NK-92 (cell line): ENCODE data around the gene TMEM41A.

ENCODE experiments used
- DNase-seq: peaks from one replicate; lab custom pipeline; 2025; ENCODE audit not compliant: unreplicated experiment; lab: John Stamatoyannopoulos, UW

TMEM41A gene

DNA sequence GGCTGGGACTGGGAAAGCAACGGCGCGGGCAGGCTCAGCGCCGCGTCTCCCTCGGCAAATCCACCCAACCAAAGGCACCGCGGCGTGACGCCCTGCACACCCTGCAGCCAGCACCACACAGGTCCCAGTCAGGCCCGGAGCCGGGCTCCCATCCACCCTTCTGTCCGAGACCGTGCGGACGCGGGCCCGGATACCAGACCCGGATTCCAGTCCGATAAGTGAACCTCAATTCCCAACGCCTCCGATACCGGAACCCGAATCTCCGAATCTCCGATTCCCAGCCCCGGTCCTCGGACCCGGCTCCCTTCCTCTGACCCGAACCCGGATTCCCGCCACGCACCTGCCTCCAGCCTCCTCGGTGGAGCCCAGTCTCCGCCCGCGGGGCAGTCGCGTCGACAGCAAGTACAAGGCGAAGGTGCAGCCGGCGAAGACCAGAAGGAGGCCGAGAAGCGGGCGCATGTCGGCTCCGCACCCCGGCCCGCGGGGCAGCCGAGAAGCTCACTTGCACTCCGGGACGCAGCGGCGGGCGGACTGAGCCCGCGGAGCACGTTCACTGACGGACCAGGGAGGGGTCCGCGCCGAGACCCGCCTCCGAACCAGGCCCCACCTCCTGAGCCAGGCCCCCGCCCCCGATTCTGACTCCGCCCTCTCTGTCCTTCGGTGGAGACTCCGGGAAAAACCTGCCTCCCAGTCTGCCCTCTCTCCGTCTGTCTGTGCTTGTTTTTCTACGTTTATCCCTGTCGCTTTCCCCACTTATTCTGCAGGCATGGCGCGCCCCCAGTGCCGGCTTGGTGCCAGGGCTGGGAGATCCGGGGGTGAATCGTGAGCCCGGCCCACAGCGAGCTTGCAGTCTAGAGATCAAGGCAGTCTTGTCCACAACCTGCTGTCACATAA is at the start of gene TMEM41A:
Gene TMEM41A, minus strand, starts transcription at position 533 of the 894 bp plus-strand sequence. Its CDS starts 74 bp downstream, at position 459.
- DNase-seq, result no peak

DNA sequence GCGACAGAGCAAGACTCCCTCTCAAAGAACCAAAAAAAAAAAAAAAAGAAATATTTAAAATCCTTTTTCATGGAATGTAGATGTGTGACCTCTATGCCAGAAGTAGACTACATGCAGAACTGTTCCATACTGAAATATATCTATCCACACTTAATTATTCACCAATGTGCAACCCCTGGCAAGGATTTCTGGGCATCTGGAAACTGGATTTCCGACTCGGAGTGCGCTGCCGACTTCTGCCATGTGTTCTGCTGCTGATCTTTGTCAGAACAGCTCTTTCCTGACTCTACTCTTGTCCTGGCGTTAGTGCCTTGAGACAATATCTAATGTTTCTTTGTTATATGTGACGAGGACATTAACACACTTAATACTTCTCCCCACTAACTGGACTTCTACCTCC is 41.9 kb upstream of the TMEM41A start:
- no peak for DNase-seq

DNA sequence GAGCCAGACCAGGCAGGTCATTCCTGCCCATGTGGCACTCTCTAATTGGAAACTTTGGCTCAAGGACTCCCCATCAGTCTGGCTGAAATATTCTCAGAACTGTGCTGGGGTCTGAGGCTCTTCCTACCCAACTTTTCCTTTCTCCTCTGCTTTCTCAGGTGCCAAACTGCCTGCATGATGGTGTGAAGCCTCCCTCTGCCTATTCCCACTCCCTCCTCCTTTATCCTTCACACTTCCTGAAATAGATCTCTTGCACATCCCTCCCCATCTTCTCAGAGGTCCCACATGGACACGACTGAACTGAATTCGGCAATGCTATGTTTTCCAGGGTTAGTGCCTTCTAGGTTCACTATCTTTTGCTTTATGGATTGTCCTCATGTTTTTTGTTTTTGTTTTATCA is 41.1 kb upstream of the TMEM41A start:
- no peak for DNase-seq

DNA sequence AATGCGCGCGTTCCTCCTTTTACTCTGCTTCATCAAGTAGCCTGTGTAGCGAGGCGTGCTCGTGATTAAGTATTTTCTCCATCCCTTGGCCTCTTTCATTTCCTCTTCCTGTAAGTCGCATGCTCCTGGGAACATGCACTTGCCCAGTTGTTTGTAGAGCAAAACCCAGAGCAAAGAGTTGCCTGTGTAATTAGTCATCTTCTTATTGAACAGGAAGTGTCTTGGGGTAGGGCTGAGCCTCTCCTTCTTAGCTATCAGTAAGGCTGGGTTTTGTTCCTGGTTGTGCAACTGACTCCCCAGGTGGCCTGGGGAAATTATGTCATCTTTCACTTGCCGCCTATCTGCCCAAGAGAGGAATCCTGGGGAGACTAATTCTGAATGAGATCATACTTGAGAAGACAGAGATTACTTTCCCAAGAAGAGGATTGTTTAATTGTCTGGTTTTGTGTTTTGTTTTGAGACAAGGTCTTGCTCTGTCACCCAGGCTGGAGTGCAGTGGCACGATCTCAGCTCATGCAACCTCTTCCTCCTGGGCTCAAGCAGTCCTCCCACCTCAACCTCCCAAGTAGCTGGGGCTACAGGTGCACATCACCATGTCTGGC is 38.6 kb upstream of the TMEM41A start:
- DNase-seq, result no peak

DNA sequence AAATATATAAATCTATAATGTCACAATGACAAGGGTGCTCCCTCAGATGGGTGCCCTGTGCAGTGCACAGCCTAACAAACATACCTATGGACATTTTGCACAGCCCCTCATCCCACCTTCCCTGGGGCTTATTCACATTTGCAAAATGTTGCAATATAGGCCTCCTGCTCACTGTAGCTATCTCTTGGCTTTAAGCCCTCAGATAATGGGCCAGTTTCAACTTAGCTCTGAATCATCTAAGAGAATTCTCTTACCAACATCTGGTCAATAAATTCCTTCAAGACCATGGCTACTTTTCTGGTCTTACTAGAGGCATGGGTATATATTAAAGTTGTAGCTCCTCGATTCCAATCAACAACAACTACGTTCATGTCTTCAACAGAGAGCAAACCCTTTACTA is 35.7 kb upstream of the TMEM41A start:
- no peak for DNase-seq

DNA sequence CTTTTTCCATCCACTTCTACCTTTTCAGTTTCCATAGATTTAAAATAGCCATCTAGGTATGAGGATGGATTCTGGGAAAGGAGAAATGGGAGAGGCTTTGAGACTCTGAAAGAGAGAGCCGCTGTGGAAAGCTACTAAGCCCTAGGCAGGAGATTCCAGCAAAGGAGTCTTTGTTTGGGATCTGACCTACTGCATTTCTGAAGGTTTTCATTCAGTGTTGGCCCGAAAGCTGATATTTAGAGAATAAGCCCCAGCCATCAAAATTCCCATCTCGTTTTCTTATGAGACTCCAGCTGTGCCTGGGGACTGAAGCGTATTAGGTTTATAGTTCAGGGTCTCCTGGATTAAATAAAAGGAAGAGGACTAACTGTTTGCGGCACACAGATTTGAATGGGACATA is 34.1 kb upstream of the TMEM41A start:
- no peak for DNase-seq

DNA sequence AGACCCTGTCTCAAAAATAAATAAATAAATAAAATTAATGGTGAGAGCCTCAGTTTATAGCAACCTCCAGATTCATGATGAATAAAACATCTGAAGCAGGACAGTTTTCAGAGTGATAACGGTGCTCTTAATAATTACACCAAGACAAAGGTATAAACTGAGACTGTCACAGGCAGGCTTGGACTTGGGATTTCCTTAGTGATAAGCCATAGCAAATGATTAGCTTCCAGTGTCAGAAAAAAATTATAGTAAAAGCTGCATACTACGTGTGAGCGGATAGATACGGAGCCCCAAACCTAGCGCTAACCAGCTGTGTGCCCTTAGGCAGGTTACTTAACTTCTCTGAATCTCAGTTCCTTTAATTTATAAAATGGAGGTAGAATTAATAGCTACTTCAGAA is 32.0 kb upstream of the TMEM41A start:
- DNase-seq, result no peak

DNA sequence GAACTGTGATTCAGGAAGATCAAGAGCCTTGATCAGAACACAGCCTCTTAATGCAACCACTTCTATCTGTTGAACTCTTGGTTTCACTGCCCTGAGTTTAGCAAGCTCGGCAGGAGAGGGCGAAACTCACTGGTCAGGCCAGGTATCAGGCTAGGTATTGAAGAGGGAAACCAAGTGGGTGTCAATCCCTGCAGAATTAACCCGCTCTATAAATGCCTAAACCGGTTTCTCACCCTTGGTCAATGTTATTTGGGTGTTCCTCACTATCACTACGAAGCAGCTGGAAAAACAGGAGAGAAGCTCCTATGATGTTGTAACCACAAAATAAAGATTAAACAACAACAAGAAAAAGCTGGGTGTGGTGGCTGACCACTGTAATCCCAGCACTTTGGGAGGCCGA is 29.7 kb upstream of the TMEM41A start:
- no peak for DNase-seq

DNA sequence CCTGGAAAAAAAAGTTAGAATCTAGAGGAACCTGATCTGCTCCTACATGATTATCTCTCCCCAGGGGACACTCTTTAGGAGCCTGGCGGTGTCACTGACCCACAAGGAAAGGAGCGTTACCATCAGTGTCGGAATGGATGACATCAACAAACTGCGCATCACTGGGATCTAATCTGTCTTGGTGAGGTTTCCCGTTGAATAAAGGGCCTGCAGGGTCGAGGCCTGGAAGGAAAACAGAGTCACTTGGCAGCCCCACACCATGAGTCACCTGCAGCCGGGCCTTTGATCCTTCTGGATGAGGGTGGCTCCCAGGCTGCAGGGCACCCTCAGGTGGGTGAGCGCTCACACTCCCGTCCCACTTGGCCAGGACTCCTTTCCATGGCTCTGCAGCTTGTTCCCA is 28.5 kb upstream of the TMEM41A start:
- no peak for DNase-seq

DNA sequence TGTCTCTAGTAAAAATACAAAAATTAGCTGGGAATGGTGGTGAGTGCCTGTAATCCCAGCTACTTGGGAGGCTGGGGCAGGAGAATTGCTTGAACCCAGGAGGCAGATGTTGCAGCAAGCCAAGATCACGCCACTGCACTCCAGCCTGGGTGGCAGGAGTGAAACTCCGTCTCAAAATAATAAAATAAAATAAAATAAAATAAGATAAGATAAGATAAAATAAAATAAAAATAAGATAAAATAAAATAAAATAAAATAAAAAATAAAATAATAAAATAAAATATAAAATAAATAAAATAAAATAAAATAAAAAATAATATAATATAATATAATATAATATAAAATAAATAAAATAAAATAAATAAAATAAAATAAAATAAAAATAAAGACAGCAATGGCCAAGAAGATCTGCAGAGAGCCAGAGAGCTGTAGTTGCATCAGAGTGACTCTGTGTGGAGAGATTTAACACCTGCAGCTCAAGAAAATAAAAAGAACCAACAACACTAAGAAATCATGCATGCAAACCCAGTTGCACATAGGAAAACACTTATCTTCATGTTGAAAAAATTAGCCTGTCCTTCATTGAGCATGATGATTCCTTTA is 27.6 kb upstream of the TMEM41A start:
- DNase-seq, result no peak

DNA sequence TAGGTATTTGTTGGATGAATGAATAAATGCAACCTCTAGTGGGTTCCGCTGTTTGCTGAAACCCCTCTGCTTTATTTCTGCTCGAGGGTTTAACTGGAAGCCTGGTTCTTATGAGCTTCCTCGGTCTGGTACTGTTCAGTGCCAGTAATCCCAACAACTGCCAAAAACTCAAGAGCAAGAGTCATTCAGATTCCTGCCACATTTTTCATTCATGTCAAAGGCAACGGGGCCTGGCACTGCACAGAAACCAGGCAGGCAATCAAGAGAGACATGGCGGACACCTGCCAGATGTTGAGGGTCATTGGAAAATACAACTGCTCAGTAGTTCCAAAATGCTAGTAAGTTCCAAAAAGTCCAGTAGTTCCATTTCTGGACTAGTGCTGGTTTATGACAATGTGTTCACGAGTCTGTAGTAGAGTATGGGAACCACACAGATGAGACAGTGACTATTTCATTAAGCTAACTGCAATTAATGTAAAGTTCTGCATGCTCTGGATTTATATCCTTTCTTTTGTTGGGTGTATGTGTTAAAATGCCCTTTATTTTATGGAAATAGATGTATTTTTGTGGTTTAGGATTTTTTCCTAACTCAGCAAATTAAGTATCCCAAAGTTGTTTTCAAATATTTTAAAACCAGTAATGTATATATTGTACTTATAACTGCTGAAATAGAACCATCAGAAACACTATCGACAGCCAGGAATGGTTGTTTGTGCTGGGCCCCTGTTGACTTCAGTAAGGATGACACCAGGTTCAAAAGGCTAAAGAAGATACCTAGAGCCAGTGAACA is 22.7 kb upstream of the TMEM41A start:
- no peak for DNase-seq

DNA sequence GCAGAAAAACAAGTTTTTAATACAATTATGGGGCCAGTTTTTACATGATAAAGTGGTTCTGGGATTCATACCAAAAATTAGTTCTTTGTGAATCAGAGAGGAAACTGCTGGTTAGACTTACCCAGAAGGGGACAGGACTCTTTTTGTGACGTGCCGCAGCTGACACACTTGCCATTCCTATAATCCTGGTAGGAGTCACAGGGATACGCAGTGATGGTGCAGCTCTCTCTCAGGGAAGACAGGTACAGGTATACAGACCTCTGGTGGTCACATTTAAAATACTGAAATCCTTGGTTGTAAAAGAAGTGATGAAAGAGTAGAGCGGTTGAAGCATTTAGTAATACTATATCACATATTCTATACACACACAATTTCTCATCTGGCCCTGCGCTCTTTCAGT is 20.2 kb upstream of the TMEM41A start:
- no peak for DNase-seq

DNA sequence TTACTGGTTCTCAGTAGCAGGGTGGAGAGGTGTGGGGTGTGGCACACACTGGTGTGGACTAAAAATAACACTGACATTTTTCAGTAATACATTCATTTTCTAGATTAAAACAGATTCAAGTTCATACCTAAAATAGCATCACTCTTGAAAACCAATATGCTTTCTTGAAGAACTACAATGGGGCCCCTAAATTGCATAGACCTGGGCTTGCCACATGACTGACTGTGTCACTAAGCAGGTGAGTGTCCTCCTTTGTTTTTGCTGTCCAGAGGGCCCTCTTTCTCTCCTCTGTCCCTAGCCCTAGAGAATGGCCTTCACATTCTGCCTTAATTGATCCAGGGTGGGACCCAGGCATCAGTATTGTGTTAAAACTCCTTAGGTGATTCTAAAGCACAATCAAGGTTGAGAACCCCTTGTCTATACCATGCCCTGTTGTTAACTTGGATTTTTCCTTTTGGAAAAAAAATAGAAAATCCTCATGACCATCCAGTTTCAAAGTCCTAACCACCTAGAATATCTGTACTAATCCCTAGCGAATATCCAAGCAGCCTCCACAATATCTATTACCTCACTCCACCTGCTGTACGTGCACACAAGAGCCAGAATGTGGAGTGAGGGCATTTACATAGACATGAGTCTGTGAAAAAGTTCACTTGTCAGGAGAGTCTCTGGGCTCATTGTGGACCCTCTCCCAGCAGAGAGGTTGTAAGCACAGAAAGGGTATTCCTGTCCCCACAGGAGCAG is 18.7 kb upstream of the TMEM41A start:
- DNase-seq, result no peak

DNA sequence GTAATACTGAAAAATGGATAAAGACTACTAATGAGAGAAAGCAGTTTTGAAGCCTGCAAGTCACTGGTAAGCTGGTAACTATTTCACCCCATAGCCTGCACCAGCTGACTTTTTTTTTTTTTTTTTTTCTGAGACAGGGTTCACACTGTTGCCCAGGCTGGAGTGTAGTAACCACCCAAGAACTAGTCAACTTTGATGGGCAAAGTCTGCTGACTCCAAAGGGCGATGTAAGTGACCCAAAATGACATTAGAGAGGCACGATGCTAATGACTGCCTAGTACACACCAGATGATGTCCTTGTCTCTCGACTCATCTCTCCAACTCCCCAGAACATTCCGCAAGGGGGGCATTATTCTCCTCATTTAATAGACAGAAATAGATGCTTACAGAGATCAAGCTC is 12.9 kb upstream of the TMEM41A start:
- DNase-seq, result no peak

DNA sequence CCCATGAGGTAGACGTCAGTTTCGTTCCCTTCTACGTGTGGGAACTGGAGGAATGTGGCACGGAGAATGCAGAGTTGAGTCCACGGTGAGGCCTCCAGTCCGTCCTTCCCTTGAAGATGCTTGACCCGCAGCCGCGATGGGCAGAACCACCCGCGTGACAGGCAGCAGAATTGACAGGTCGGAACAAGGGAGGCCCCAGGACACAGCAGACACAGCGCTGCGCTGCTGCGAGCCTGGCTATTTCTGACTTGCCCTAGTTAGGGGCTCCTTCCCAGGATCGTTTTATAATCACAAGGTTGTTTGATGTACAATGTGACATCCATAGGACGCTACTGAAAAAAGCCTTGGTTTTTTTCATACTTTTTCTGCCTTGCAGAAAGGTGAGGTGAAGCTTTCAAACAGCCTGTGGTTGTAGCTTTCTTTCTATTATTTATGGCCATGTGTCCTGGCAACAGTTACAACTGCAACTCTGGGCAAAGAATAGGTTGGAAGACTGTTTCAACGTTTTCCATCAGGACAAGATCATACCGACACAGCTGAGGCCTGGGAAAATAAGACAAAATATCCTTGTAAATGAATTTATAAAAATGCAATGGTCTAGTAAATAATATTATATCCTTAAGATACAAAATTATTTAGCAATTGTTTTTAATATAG is 9.6 kb upstream of the TMEM41A start:
- DNase-seq, result no peak

DNA sequence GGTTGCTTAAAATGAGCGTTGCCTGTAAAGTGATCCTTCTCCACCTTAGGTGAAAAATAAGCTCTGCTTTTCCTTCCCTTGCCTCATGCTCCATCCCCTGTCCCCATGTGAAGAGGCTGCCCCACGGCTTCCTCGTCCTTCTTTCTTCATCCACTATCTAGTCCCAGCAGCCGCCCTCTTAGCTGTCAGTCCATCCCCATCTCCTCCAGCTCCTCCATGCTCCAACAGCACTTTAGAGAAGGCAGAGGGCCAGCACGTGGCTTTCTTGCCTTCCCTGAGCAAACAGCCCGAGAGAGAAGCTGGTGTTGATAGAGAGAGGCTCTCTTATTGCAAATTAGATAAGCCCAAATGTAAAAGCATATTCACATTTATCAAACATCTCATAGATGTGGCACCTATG is 9.0 kb upstream of the TMEM41A start:
- DNase-seq, result no peak

DNA sequence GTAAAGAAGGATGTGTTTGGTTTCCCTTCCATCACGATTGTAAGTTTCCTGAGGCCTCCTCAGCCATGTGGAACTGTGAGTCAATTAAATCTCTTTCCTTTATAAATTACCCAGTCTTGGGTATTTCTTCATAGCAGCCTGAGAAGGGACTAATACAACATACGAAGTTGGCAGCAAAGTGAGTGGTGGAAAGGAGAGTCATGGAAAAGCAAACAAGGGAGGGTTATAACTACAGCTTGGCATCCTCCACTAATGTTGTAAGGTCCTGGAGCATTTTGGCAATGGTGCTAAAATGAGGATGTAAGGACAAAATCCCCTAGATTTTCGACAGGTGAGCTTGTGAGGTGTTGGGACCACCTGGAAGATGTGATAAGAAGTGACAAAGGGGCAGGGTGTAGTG is 5.8 kb upstream of the TMEM41A start:
- DNase-seq, result no peak

DNA sequence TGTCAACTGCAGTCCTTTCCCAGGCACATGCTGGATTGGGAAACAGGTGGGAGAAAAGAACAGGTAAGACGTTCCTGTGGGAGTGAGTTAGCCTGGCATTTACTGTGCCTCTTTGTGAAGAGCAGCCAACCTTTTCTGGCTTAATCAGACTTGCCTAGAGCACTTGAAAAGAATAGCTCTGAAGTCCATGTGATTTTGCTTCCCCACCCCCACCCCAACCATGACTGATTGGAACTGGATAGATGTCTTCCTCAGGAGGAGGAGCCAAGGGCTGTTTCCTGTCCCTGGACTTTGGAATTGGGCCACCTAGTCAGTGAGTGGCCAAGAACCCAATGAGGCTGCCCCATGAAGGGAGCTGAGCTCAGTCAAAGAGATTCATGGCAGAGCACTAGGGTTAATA is 4.7 kb upstream of the TMEM41A start:
- no peak for DNase-seq

DNA sequence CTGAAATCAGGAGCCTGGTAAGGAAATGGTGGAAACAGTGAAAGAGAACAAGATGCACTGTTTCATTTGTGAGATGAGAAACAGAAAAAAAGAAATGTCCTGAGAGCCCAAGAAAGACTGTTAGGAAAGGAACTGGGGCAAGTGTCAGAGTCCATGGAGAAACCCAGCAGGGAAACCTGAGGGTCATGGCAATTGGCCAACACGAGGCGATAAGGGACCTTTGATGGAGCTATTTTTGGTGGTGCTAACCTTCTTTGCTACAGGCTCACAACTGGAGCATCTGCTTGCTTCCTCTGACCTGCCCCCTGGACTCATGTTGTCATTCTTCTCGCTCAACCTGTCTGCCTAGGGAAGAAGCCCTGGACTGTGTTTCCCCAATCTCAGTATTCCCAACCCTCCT is 4.2 kb upstream of the TMEM41A start:
- DNase-seq, result no peak

DNA sequence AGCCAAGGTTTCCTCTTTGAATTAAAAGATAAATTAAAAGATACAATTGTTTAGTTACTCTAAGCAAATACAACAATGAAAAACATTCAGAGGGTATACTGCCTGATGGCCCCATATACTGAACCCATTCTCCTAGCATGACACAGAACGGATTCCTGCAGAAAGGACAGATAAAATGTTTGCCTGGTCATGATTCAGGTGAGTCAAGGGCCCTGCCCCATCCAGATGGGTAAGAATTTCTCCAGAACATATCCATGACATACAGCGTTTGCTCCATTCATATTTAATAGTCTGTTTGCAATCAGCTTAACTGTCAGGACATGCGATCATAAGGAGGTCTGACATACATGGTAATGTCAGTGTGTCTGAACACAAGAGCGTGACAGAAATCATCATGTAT is 8.6 kb downstream of the TMEM41A start:
- DNase-seq, result no peak
